Measurements from ENCODE around the gene NAXD. TPM values are rescaled to one million over a fixed set of nuclear protein-coding genes. Genes with fewer than 3 reads are reported as not detected.
A peak's percentile ranks its signal among the peaks of the same experiment; 100 is the strongest.

The NAXD gene
- total RNA-seq, 1 donor from 2014 or later = 28.7 TPM

- TF ChIP-seq CTCF (IDR thresholded peaks at IDR 0.05; ENCODE audit: unreplicated experiment) = no peak
- Mint-ChIP-seq H3K4me3 (ENCODE audit: unreplicated experiment) (no peak overlapping the region), H3K36me3 (ENCODE audit: low read depth, unreplicated experiment) (no peaks in the 10 kb centered on the region), H3K27ac (ENCODE audit: unreplicated experiment) (no peak overlapping the region), H3K27me3 (ENCODE audit: unreplicated experiment) (peaks cover 3% of the 10 kb centered on the region), H3K4me1 (ENCODE audit: unreplicated experiment) (no peaks in the 10 kb centered on the region), H3K9me3 (ENCODE audit: unreplicated experiment) (no peaks in the 10 kb centered on the region)
- no peak for DNase-seq (ENCODE audit: low spot score)
These were observed 32.0 kb upstream of the NAXD start for GRCh38 chr13:110583178-110583865.

GRCh38 chr13:110589793-110590390 lies 25.5 kb upstream of the NAXD start:
- no peaks in the 10 kb centered on the region for H3K4me1 Mint-ChIP-seq (ENCODE audit: unreplicated experiment)
- no peak overlapping the region for H3K27ac Mint-ChIP-seq (ENCODE audit: unreplicated experiment)
- H3K4me3 Mint-ChIP-seq (ENCODE audit: unreplicated experiment) = no peak overlapping the region
- H3K9me3 Mint-ChIP-seq (ENCODE audit: unreplicated experiment) = no peaks in the 10 kb centered on the region
- no peak for DNase-seq (ENCODE audit: low spot score)
- TF ChIP-seq CTCF (IDR thresholded peaks at IDR 0.05; ENCODE audit: unreplicated experiment) = no peak
- H3K36me3 Mint-ChIP-seq (ENCODE audit: low read depth, unreplicated experiment) = no peaks in the 10 kb centered on the region
- H3K27me3 Mint-ChIP-seq (ENCODE audit: unreplicated experiment) = peaks cover 1% of the 10 kb centered on the region

GRCh38 chr13:110590577-110590976 lies 24.8 kb upstream of the NAXD start:
- Mint-ChIP-seq H3K4me1 (ENCODE audit: unreplicated experiment) (no peaks in the 10 kb centered on the region), H3K27me3 (ENCODE audit: unreplicated experiment) (peaks cover 1% of the 10 kb centered on the region), H3K36me3 (ENCODE audit: low read depth, unreplicated experiment) (no peaks in the 10 kb centered on the region), H3K9me3 (ENCODE audit: unreplicated experiment) (no peaks in the 10 kb centered on the region), H3K4me3 (ENCODE audit: unreplicated experiment) (no peak overlapping the region), H3K27ac (ENCODE audit: unreplicated experiment) (no peak overlapping the region)
- no peak for TF ChIP-seq CTCF (IDR thresholded peaks at IDR 0.05; ENCODE audit: unreplicated experiment)
- DNase-seq (ENCODE audit: low spot score) = no peak

GRCh38 chr13:110592665-110593064 lies 22.7 kb upstream of the NAXD start:
- Mint-ChIP-seq H3K4me1 (ENCODE audit: unreplicated experiment) (no peaks in the 10 kb centered on the region), H3K27ac (ENCODE audit: unreplicated experiment) (no peak overlapping the region), H3K36me3 (ENCODE audit: low read depth, unreplicated experiment) (no peaks in the 10 kb centered on the region), H3K27me3 (ENCODE audit: unreplicated experiment) (peaks cover 1% of the 10 kb centered on the region), H3K9me3 (ENCODE audit: unreplicated experiment) (no peaks in the 10 kb centered on the region), H3K4me3 (ENCODE audit: unreplicated experiment) (no peak overlapping the region)
- no peak for DNase-seq (ENCODE audit: low spot score)
- no peak for TF ChIP-seq CTCF (IDR thresholded peaks at IDR 0.05; ENCODE audit: unreplicated experiment)

- Mint-ChIP-seq H3K27me3 (ENCODE audit: unreplicated experiment) (peaks cover 1% of the 10 kb centered on the region), H3K4me1 (ENCODE audit: unreplicated experiment) (no peaks in the 10 kb centered on the region), H3K9me3 (ENCODE audit: unreplicated experiment) (no peaks in the 10 kb centered on the region), H3K4me3 (ENCODE audit: unreplicated experiment) (no peak overlapping the region), H3K36me3 (ENCODE audit: low read depth, unreplicated experiment) (no peaks in the 10 kb centered on the region), H3K27ac (ENCODE audit: unreplicated experiment) (no peak overlapping the region)
- TF ChIP-seq CTCF (IDR thresholded peaks at IDR 0.05; ENCODE audit: unreplicated experiment) = peak; percentile 38
- no peak for DNase-seq (ENCODE audit: low spot score)
These were observed 21.8 kb upstream of the NAXD start for GRCh38 chr13:110593430-110594130.
